Lung (tissue), 12 donors: Measurements from ENCODE around the gene EYS. TPM values are rescaled to one million over a fixed set of nuclear protein-coding genes. Genes with fewer than 3 reads are reported as not detected.

Experiments used
- ATAC-seq: fragments of 200-7000 bp; cut with Tn5 transposase; one replicate; pipeline ENCODE4 v1.9.1; 2020; ENCODE audit warnings: moderate number of reproducible peaks; ENCODE audit not compliant: insufficient read depth, low FRiP score
- DNase-seq, 3 donors: peaks; one replicate each; pipeline ENCODE4 v3.0.0-alpha.2; 2013 to 2017
- H3K27ac ChIP-seq, 2 donors: one replicate each; pipeline ENCODE4 v1.5.1; 2013; ENCODE audit warnings: mild to moderate bottlenecking in 2 of 2, moderate library complexity in 2 of 2, control low read depth in 1 of 2, inconsistent platforms in 1 of 2, low read depth in 1 of 2, low read length in 1 of 2
- H3K27me3 ChIP-seq, 3 donors: one replicate each; pipeline ENCODE4 v1.5.1; 2013; ENCODE audit warnings: low read length in 2 of 3; ENCODE audit not compliant: control insufficient read depth in 3 of 3, insufficient read depth in 3 of 3
- H3K36me3 ChIP-seq, 4 donors: one replicate each; pipeline ENCODE4 v1.5.1; 2013; ENCODE audit warnings: low read length in 4 of 4, mild to moderate bottlenecking in 1 of 4, moderate library complexity in 1 of 4; ENCODE audit not compliant: control insufficient read depth in 4 of 4, insufficient read depth in 4 of 4
- H3K4me1 ChIP-seq, 5 donors: one replicate each; pipeline ENCODE4 v1.5.1; 2013; ENCODE audit warnings: low read length in 5 of 5, mild to moderate bottlenecking in 2 of 5, moderate library complexity in 1 of 5; ENCODE audit not compliant: control insufficient read depth in 5 of 5, insufficient read depth in 5 of 5
- H3K4me3 ChIP-seq: one replicate; pipeline ENCODE4 v1.5.1; 2013; ENCODE audit warnings: mild to moderate bottlenecking, control low read depth, moderate library complexity
- H3K9ac ChIP-seq, 2 donors: one replicate each; pipeline ENCODE4 v1.5.1; 2013; ENCODE audit warnings: low read length in 2 of 2, control low read depth in 1 of 2; ENCODE audit not compliant: insufficient read depth in 1 of 2
- H3K9me3 ChIP-seq, 4 donors: one replicate each; pipeline ENCODE4 v1.5.1; 2013; ENCODE audit warnings: low read length in 3 of 4, mild to moderate bottlenecking in 1 of 4, moderate library complexity in 1 of 4; ENCODE audit not compliant: control insufficient read depth in 4 of 4, insufficient read depth in 3 of 4
- WGBS, 2 donors: extraction: QIAGEN DNeasy Blood & Tissue Kit; methylation state at CpG; one replicate each; pipeline ENCODE4 v1.1.7; 2013; 5-methylcytosine and 5-hydroxymethylcytosine counted together
- polyA plus RNA-seq, 2 donors: library from polyadenylated mRNA; stranded (reverse); fragments of 200-250 nt; gene quantifications; one replicate each; pipeline ENCODE4 v1.2.1, GENCODE V29; 2013
- total RNA-seq, 2 donors: library from RNA; depleted of rRNA in 1 of 2; stranded (reverse); fragments of >200 nt in 1 of 2; gene quantifications; one replicate each; pipeline ENCODE4 v1.2.1, GENCODE V29; 2014 to 2021
- TF ChIP-seq, protein P1 (sequence below): IDR thresholded peaks from 2 replicates; pipeline ENCODE4 v1.5.1; 2012; ENCODE audit warnings: mild to moderate bottlenecking; ENCODE audit errors: control extremely low read depth, extremely low read depth
- donor health status: control.
- donor health status: control.
- donor health status: Bipolar disorder and iron deficiency.
- donor health status: healthy.
- donor health status: DM: yes; HTN: yes; CAD: no.

EYS gene
- total and polyA plus RNA-seq, 4 donors: 0.06 to 0.34 (median 0.12) TPM

DNA sequence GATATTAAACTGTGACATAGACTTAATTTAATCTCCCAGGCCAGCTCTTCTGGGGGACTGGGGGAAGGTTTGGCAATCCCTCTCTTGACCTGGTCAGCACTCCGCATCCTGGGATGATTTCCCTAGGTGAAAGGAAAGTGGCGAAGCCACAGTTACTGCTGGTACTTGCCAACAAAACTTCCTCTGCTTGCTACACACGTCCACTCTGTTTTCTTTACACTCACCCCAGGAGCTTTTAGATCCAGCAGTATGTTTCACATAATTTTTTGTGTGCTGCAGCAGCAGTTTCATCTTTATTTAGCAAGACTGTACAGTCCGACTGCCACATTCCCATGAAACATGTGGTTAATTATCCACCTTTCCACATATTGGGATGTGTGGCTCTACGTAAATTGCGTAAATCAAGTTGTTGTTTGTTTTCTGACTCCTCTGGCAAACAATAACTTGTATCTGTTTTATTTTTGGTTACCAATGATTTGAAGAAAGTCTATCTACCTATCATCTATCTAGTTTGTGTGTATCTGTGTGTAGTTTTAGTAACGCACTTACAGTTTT, 1787.4 kb downstream of the EYS start:
- WGBS, 2 donors: 67 to 70% methylated on average over 7 of the region's 7 CpGs

DNA sequence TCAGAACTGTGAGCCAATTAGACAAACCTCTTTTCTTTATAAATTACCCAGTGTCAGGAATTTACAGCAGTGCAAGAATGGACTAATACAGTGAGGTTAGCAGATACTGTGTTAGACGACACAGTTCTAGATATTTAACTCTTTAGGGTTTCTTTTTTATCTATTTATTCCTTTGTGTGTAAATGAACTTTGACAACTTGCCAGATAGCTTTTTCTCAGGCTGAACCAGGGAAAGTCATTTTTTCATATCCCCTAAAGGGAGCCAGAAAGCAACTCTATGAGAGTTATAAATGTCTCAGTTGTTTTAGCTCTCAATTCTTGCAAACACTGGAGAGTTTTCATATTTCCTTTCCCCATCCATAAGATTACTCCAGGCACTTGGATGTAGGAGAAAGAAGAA, 1794.1 kb downstream of the EYS start:
- H3K9me3 ChIP-seq: peaks cover 0 to 3% (median 1%) of the 10 kb centered on the region in 4 donors
- TF ChIP-seq, protein P1, sequence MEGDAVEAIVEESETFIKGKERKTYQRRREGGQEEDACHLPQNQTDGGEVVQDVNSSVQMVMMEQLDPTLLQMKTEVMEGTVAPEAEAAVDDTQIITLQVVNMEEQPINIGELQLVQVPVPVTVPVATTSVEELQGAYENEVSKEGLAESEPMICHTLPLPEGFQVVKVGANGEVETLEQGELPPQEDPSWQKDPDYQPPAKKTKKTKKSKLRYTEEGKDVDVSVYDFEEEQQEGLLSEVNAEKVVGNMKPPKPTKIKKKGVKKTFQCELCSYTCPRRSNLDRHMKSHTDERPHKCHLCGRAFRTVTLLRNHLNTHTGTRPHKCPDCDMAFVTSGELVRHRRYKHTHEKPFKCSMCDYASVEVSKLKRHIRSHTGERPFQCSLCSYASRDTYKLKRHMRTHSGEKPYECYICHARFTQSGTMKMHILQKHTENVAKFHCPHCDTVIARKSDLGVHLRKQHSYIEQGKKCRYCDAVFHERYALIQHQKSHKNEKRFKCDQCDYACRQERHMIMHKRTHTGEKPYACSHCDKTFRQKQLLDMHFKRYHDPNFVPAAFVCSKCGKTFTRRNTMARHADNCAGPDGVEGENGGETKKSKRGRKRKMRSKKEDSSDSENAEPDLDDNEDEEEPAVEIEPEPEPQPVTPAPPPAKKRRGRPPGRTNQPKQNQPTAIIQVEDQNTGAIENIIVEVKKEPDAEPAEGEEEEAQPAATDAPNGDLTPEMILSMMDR: no peak
- peaks cover 0 to 5% (median 0%) of the 10 kb centered on the region in 3 donors for H3K27me3 ChIP-seq
- H3K9ac ChIP-seq: no peak overlapping the region
- no peak overlapping the region for H3K27ac ChIP-seq
- no peaks in the 10 kb centered on the region for H3K36me3 ChIP-seq
- H3K4me3 ChIP-seq: no peak overlapping the region
- WGBS, 2 donors: 46 to 59% methylated on average over 1 of the region's 1 CpG
- DNase-seq (peak in 2 of 3 donors; percentile 23 to 56), ATAC-seq (no peak)
- H3K4me1 ChIP-seq: peaks cover 0 to 18% (median 0%) of the 10 kb centered on the region in 5 donors

More for the DNA sequence above, 1787.4 kb downstream of the EYS start:
- peak in 1 of 3 donors; percentile 46 for DNase-seq
- Histone ChIP-seq H3K4me1 (peaks cover 0 to 6% (median 0%) of the 10 kb centered on the region in 5 donors), H3K36me3 (no peaks in the 10 kb centered on the region), H3K27ac (no peak overlapping the region), H3K9ac (no peak overlapping the region), H3K9me3 (peaks cover 0 to 3% (median 1%) of the 10 kb centered on the region in 4 donors), H3K27me3 (peaks cover 0 to 5% (median 2%) of the 10 kb centered on the region in 3 donors), H3K4me3 (no peak overlapping the region)
- TF ChIP-seq, protein P1: no peak
- no peak for ATAC-seq

DNA sequence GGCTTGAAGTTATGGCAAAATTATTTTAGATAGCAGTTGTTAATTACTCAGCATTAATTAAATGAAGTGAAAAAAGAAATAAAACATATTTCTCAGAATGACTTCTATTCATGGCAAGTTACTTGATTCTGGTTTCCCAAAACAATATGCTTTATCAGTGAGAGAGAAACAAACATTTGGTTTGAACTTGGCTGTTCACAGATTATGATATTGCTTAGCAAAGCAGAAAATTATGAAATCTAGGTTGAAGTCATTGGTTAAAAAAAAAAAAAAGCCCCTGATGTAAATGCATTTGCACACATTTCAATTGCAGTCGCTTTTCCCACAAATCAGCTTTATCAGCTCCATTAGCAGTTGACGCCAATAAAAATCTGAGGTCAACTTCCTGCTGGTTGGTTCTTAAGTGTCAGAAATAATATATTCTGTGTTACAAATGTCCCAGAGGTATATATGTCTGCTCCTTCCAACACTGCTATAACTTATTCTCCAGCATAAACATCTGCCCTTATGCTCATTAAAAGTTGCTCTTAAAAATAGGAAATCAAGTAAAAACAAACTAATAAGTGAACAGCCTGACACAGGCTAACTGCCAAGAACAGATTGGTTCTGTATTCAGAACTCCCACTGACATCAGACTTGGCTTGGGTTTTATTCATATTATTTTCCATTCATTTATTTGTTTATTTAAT, 1796.0 kb downstream of the EYS start:
- no peak overlapping the region for H3K27ac ChIP-seq
- no peak overlapping the region for H3K9ac ChIP-seq
- H3K36me3 ChIP-seq: no peaks in the 10 kb centered on the region
- H3K27me3 ChIP-seq: no peaks in the 10 kb centered on the region
- peaks cover 0 to 3% (median 1%) of the 10 kb centered on the region in 4 donors for H3K9me3 ChIP-seq
- H3K4me3 ChIP-seq: no peak overlapping the region
- 61% methylated on average over 2 of the region's 2 CpGs for WGBS, 2 donors
- DNase-seq (peak; percentile 35 to 92 (median 86)), ATAC-seq (no peak)
- TF ChIP-seq, protein P1: no peak
- H3K4me1 ChIP-seq: peaks cover 0 to 14% (median 0%) of the 10 kb centered on the region in 5 donors
